ENCODE results near the gene ATG3. TPM values are rescaled to one million over a fixed set of nuclear protein-coding genes. Genes with fewer than 3 reads are reported as not detected.

Gene ATG3
- 52.5 TPM for polyA plus RNA-seq (2013, experiment 1 of 2)
- 50.0 TPM for polyA plus RNA-seq (2013, experiment 2 of 2)

DNA sequence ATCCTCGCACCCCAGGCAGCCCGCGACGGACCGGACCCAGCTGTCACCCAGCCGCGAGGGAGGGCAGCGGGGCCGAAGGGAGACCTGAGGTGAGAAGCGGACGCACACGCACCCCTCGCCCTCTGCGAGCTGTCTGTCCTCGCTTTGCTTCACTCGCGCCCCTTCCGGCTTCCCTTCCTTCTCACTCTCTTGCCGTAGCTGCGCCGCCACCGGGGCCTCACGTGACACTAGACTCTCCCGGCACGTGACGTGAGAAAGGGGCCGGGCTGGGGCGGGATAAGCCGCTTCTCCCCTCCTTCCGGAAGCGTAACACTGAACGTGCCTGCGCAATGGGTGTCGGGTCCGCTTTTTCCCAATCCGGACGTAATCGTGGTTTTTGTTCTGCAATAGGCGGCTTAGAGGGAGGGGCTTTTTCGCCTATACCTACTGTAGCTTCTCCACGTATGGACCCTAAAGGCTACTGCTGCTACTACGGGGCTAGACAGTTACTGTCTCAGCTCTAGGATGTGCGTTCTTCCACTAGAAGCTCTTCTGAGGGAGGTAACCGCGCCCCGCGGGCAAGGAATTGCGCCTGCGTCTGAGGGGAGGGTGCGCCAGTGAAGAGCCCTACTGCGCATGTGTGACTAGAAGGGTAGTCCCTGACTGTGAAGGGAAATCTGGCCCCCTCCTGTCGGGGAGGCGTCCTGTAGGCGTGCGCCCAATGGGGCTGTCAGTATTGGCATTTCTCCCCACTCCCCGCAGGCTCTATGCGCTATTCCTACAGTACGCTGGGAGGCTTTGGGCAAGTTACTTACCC, at the start of gene ATG3, which contains the start of gene SLC35A5:
ATG3 (minus strand) TSS at position 229 of the 796 bp plus-strand sequence. CDS start 434 bp downstream, outside the sequence.
SLC35A5 (plus strand) TSS at position 312 of the 796 bp plus-strand sequence. CDS start 1,359 bp downstream, outside the sequence.
- no peaks in the 10 kb centered on the region for H3K9me3 ChIP-seq (ENCODE audit: insufficient read depth, low read depth, low read length)
- H3K9ac ChIP-seq (ENCODE audit: low read depth, low read length): peak within 1 kb of the TSS; percentile 88
- no peaks in the 10 kb centered on the region for H3K27me3 ChIP-seq (ENCODE audit: insufficient read depth, low read length)
- peaks cover 14% of the 10 kb centered on the region for H3K36me3 ChIP-seq (ENCODE audit: insufficient read depth, low read length)
- under 1% methylated on average over 58 of the region's 58 CpGs for WGBS
- peaks cover 33% of the 10 kb centered on the region for H3K4me1 ChIP-seq (ENCODE audit: insufficient read depth, low read length)
- H3K27ac ChIP-seq (ENCODE audit: low read depth, low read length): peak within 1 kb of the TSS; percentile 98
- peak within 1 kb of the TSS; percentile 83 for H3K4me3 ChIP-seq (ENCODE audit: low read length)

DNA sequence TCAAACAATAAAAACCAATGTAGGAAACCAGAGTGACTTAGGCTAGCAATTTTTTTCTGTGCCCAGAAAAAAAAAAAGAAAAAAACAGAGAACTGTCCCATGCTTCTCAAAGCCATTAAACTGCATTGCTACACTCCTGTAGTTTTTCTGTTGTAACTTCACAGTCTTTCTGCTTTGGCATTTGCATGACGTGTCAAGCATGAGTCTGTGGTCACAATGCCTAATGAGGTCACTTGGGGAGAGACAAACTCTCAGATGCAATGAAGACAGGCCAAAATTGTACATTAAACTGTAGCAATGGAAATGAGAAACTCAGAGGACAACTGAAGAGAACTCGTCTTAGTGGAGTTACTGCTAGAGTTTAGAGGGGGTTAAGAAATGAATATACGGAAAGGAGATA, 48.4 kb upstream of the ATG3 start:
- Histone ChIP-seq H3K27me3 (ENCODE audit: insufficient read depth, low read length) (no peaks in the 10 kb centered on the region), H3K4me1 (ENCODE audit: insufficient read depth, low read length) (peaks cover 13% of the 10 kb centered on the region; the same call in 1 of the 2 replicates), H3K9me3 (ENCODE audit: insufficient read depth, low read depth, low read length) (no peaks in the 10 kb centered on the region), H3K36me3 (ENCODE audit: insufficient read depth, low read length) (no peaks in the 10 kb centered on the region; the same call in 1 of the 2 replicates), H3K4me3 (ENCODE audit: low read length) (no peak overlapping the region), H3K27ac (ENCODE audit: low read depth, low read length) (no peak overlapping the region), H3K9ac (ENCODE audit: low read depth, low read length) (no peak overlapping the region)
- WGBS: 89% methylated on average over 3 of the region's 3 CpGs

DNA sequence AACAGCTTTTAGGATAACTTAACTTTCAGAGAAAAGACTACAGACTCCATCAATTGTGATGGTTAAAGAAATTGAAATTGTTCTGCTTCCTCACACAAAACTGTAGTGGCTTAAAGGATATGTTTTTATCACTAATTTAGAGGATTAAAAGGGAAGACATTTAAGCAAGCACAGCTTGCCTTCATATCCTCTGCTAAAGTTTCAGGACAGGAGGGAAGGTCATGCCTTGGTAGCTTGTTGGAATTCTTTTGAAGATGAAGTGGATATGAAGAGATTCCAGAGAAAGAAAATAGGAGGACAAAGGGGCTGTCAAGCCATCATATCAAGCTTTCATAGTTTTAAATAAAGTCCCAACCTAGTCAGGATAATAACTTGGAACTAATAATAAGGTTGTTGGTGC, 46.1 kb upstream of the ATG3 start:
- Histone ChIP-seq H3K9me3 (ENCODE audit: insufficient read depth, low read depth, low read length) (no peaks in the 10 kb centered on the region), H3K4me1 (ENCODE audit: insufficient read depth, low read length) (0 out of 2 replicates have a peak, but pooled peaks cover 13% of the 10 kb centered on the region), H3K27me3 (ENCODE audit: insufficient read depth, low read length) (no peaks in the 10 kb centered on the region), H3K36me3 (ENCODE audit: insufficient read depth, low read length) (no peaks in the 10 kb centered on the region; the same call in 1 of the 2 replicates), H3K27ac (ENCODE audit: low read depth, low read length) (no peak overlapping the region), H3K9ac (ENCODE audit: low read depth, low read length) (no peak overlapping the region), H3K4me3 (ENCODE audit: low read length) (no peak overlapping the region)

DNA sequence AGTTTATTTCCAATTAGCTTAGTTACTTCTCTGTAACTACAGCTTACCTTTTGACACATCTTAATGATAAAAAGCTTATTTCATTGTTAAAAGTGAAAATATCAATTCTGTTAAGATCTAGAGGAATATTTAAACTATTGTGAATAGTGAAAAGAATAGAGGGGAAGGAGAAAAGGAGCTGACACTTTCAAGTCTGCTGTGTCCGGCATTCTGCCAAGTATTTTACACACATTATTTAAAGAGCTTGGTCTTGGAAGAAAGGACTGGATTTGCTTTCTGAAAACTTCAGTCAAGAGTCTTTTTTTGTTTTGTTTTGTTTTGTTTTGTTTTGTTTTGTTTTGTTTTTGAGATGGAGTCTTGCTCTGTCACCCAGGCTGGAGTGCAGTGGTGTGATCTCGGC, 44.3 kb upstream of the ATG3 start:
- 98% methylated on average over 2 of the region's 2 CpGs for WGBS
- Histone ChIP-seq H3K9me3 (ENCODE audit: insufficient read depth, low read depth, low read length) (no peaks in the 10 kb centered on the region), H3K27me3 (ENCODE audit: insufficient read depth, low read length) (no peaks in the 10 kb centered on the region), H3K9ac (ENCODE audit: low read depth, low read length) (no peak overlapping the region), H3K36me3 (ENCODE audit: insufficient read depth, low read length) (no peaks in the 10 kb centered on the region; the same call in 1 of the 2 replicates), H3K4me1 (ENCODE audit: insufficient read depth, low read length) (peaks cover 11% of the 10 kb centered on the region; the same call in 1 of the 2 replicates), H3K27ac (ENCODE audit: low read depth, low read length) (no peak overlapping the region), H3K4me3 (ENCODE audit: low read length) (no peak overlapping the region)

DNA sequence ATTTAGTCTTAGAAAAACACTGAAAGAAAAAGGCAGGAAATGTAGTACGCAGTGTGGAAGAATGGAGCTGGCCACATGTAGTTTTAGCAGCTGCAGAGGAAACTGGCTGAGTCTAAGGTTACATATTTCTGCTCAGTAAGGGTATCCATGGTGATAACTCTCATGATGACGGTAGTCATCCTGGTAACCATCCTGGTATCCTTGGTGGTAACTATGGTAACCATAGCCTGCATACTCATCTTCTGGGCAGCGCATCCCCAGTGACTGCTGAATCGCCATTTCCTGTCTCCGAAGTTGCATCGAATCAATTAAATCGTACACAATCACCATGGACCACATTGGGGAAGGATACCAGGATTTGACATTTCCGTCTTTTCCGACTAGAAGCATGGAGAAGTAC, 43.5 kb upstream of the ATG3 start:
- H3K9me3 ChIP-seq (ENCODE audit: insufficient read depth, low read depth, low read length): no peaks in the 10 kb centered on the region
- WGBS: 95% methylated on average over 9 of the region's 9 CpGs
- H3K9ac ChIP-seq (ENCODE audit: low read depth, low read length): no peak overlapping the region
- no peaks in the 10 kb centered on the region; the same call in 1 of the 2 replicates for H3K36me3 ChIP-seq (ENCODE audit: insufficient read depth, low read length)
- H3K4me3 ChIP-seq (ENCODE audit: low read length): no peak overlapping the region
- H3K4me1 ChIP-seq (ENCODE audit: insufficient read depth, low read length): peaks cover 11% of the 10 kb centered on the region; the same call in 1 of the 2 replicates
- no peaks in the 10 kb centered on the region for H3K27me3 ChIP-seq (ENCODE audit: insufficient read depth, low read length)
- H3K27ac ChIP-seq (ENCODE audit: low read depth, low read length): no peak overlapping the region

DNA sequence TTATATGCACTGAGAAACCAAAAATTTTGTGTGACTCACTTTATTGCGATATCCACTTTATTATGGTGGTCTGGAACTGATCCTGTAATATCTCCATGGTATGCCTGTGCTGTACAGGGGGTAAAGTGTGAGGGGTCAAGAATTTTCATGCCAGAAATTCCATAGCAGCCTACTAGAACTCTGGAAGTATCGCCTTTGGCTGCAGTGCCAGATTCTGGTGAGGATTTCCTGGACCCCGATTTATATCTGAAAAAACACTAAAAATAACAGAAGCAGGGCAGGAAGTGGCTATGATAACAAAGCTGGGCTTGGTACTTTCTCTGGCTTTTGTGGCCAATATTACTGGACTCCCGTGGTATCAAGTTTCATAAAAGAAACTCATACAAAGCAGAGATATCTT, 42.8 kb upstream of the ATG3 start:
- no peak overlapping the region for H3K9ac ChIP-seq (ENCODE audit: low read depth, low read length)
- H3K4me1 ChIP-seq (ENCODE audit: insufficient read depth, low read length): peaks cover 6% of the 10 kb centered on the region; the same call in 1 of the 2 replicates
- no peak overlapping the region for H3K4me3 ChIP-seq (ENCODE audit: low read length)
- H3K27ac ChIP-seq (ENCODE audit: low read depth, low read length): no peak overlapping the region
- H3K9me3 ChIP-seq (ENCODE audit: insufficient read depth, low read depth, low read length): no peaks in the 10 kb centered on the region
- H3K27me3 ChIP-seq (ENCODE audit: insufficient read depth, low read length): no peaks in the 10 kb centered on the region
- WGBS: 95% methylated on average over 4 of the region's 4 CpGs
- no peaks in the 10 kb centered on the region; the same call in 1 of the 2 replicates for H3K36me3 ChIP-seq (ENCODE audit: insufficient read depth, low read length)

DNA sequence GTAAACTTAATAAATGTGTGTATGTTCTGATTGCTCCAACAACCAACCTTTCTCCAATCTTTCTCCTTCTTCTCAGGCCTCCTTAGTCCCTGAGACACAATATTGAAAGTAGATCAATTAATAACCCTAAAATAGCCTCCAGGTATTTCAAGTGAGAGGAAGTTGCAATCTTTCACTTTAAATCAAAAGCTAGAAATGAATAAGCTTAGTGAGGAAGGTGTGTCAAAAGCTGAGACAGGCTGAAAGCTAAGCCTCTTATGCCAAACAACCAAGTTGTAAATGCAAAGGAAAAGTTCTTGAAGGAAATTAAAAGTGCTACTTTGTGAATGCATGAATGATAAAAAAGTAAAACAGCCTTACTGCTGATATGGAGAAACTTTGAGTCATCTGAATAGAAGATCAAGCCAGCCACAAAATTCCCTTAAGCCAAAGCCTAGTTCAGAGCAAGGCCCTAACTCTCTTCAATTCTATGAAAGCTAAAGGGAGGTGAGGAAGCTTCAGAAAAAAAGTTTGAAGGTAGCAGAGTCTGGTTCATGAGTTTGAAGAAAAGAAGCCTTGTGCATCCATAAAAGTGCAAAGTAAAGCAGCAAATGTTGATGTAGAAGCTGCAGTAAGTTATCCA, 40.6 kb upstream of the ATG3 start:
- Histone ChIP-seq H3K27ac (ENCODE audit: low read depth, low read length) (no peak overlapping the region), H3K27me3 (ENCODE audit: insufficient read depth, low read length) (no peaks in the 10 kb centered on the region), H3K4me3 (ENCODE audit: low read length) (no peak overlapping the region), H3K9me3 (ENCODE audit: insufficient read depth, low read depth, low read length) (no peaks in the 10 kb centered on the region), H3K36me3 (ENCODE audit: insufficient read depth, low read length) (no peaks in the 10 kb centered on the region), H3K4me1 (ENCODE audit: insufficient read depth, low read length) (peaks cover 6% of the 10 kb centered on the region; the same call in 1 of the 2 replicates), H3K9ac (ENCODE audit: low read depth, low read length) (no peak overlapping the region)

DNA sequence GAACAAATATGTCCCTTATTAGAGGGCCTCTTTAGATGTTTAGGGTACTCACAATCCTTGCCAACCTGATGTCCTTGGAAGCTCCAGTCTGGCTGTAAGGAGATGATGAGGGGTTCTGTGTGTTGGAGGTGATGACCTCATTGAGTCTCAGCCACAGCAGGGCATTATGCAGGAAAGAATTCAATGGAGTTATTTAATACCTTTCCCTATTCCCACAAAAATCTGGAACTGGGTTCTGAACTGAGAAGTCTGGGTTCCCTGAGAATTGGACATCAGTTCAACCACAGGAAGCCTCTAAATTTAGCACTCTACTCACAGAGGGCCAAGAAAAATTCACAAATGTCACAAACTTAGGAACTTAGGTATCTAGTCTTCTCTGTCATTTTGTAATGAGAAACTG, 37.0 kb upstream of the ATG3 start:
- H3K4me1 ChIP-seq (ENCODE audit: insufficient read depth, low read length): peaks cover 6% of the 10 kb centered on the region; the same call in 1 of the 2 replicates
- H3K36me3 ChIP-seq (ENCODE audit: insufficient read depth, low read length): no peaks in the 10 kb centered on the region
- H3K4me3 ChIP-seq (ENCODE audit: low read length): no peak overlapping the region
- H3K27me3 ChIP-seq (ENCODE audit: insufficient read depth, low read length): no peaks in the 10 kb centered on the region
- H3K27ac ChIP-seq (ENCODE audit: low read depth, low read length): no peak overlapping the region
- no peaks in the 10 kb centered on the region for H3K9me3 ChIP-seq (ENCODE audit: insufficient read depth, low read depth, low read length)
- H3K9ac ChIP-seq (ENCODE audit: low read depth, low read length): no peak overlapping the region

DNA sequence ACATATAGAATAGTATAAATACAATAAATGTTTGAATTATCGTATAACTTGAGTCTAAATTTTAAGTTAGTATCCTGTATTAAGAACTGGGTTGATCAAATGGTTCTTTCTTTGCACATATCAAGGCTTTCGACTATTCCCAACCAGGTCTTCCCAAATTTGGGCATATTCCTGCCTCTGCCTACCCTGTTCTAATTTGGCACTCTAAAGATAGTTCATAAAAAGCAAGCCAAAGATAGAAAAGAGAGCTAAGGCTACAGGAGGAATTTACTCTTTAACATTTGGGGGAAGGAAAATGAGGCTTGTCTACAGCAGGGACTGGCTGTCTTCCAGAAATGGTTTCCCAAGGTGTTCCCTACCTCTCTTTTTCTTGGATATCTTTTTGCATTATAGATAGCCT, 36.2 kb upstream of the ATG3 start:
- Histone ChIP-seq H3K9ac (ENCODE audit: low read depth, low read length) (no peak overlapping the region), H3K27me3 (ENCODE audit: insufficient read depth, low read length) (no peaks in the 10 kb centered on the region), H3K4me1 (ENCODE audit: insufficient read depth, low read length) (peaks cover 12% of the 10 kb centered on the region), H3K27ac (ENCODE audit: low read depth, low read length) (no peak overlapping the region), H3K4me3 (ENCODE audit: low read length) (no peak overlapping the region), H3K9me3 (ENCODE audit: insufficient read depth, low read depth, low read length) (no peaks in the 10 kb centered on the region), H3K36me3 (ENCODE audit: insufficient read depth, low read length) (peaks cover 4% of the 10 kb centered on the region; the same call in 1 of the 2 replicates)
- WGBS: 100% methylated on average over 2 of the region's 2 CpGs

DNA sequence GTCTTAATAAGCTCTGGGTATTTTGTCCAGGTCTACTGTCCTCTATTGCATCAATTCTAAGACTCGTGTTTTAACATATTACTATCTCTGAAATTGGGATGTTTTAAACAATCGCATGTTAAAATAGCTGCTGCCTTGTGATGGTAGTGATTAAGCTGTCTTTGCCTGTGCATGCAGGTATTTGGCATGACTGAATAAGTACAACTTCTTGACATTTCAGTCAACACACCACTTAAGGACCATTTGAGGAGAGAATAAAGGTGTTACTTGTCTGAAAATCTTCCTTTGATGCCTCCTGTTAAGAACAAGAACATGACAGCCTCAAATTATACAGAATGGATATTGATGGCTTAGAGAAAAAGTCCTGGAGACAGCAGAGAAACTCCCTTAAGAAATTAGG, 33.1 kb upstream of the ATG3 start:
- Histone ChIP-seq H3K27me3 (ENCODE audit: insufficient read depth, low read length) (no peaks in the 10 kb centered on the region), H3K36me3 (ENCODE audit: insufficient read depth, low read length) (peaks cover 6% of the 10 kb centered on the region; the same call in 1 of the 2 replicates), H3K9ac (ENCODE audit: low read depth, low read length) (no peak overlapping the region), H3K4me3 (ENCODE audit: low read length) (no peak overlapping the region), H3K9me3 (ENCODE audit: insufficient read depth, low read depth, low read length) (no peaks in the 10 kb centered on the region), H3K27ac (ENCODE audit: low read depth, low read length) (no peak overlapping the region), H3K4me1 (ENCODE audit: insufficient read depth, low read length) (peaks cover 16% of the 10 kb centered on the region)
- WGBS: 100% methylated on average over 2 of the region's 2 CpGs

DNA sequence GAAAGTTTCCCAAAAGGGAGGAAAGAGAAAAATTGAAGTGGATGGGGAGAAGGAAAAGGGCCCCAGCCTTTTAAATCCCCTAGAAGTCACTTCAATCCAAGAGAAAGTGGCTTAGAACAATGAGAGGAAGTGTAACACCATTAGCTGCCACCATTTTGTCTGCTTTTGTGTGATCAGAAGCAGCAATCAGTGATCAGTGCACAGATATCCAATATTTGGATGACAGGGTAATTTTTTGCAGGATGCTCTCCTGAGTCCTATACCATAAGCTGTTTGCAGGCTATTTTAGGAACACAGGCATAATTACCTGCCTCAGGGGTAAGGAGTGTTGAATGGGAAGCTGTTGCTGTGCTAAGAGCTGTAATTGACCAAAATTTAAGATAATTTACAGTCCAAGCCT, 31.5 kb upstream of the ATG3 start:
- Histone ChIP-seq H3K27me3 (ENCODE audit: insufficient read depth, low read length) (no peaks in the 10 kb centered on the region), H3K27ac (ENCODE audit: low read depth, low read length) (no peak overlapping the region; the same call in 1 of the 2 replicates), H3K4me3 (ENCODE audit: low read length) (no peak overlapping the region), H3K9me3 (ENCODE audit: insufficient read depth, low read depth, low read length) (no peaks in the 10 kb centered on the region), H3K9ac (ENCODE audit: low read depth, low read length) (no peak overlapping the region), H3K36me3 (ENCODE audit: insufficient read depth, low read length) (peaks cover 6% of the 10 kb centered on the region; the same call in 1 of the 2 replicates), H3K4me1 (ENCODE audit: insufficient read depth, low read length) (peaks cover 16% of the 10 kb centered on the region)

All from HUES64 (cell line).